ENCODE results near the gene IPPK. TPM values are rescaled to one million over a fixed set of nuclear protein-coding genes. Genes with fewer than 3 reads are reported as not detected.
A peak's percentile ranks its signal among the peaks of the same experiment; 100 is the strongest.

Gene IPPK
- total RNA-seq, 4 donors from 2014 or later, result 49.2 to 71.5 (median 54.4) TPM

- H3K4me3 ChIP-seq (ENCODE audit: low read depth, poor library complexity, severe bottlenecking), result no peak overlapping the region
- 50 to 56% methylated on average over 4 to 6 of the region's 7 CpGs for WGBS, 2 donors
- intact Hi-C loops (cut with DNase I; ENCODE audit: low total_unique reads), result no loop called here
- no peak for TF ChIP-seq POLR2A (IDR thresholded peaks at IDR 0.05)
- TF ChIP-seq, protein P1, sequence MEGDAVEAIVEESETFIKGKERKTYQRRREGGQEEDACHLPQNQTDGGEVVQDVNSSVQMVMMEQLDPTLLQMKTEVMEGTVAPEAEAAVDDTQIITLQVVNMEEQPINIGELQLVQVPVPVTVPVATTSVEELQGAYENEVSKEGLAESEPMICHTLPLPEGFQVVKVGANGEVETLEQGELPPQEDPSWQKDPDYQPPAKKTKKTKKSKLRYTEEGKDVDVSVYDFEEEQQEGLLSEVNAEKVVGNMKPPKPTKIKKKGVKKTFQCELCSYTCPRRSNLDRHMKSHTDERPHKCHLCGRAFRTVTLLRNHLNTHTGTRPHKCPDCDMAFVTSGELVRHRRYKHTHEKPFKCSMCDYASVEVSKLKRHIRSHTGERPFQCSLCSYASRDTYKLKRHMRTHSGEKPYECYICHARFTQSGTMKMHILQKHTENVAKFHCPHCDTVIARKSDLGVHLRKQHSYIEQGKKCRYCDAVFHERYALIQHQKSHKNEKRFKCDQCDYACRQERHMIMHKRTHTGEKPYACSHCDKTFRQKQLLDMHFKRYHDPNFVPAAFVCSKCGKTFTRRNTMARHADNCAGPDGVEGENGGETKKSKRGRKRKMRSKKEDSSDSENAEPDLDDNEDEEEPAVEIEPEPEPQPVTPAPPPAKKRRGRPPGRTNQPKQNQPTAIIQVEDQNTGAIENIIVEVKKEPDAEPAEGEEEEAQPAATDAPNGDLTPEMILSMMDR (IDR thresholded peaks at IDR 0.05), result no peak
- no peak for DNase-seq (ENCODE audit: low spot score in 2 of 2)
Measured at GRCh38 chr9:92655366-92655765, 14.6 kb downstream of the IPPK start.

DNA sequence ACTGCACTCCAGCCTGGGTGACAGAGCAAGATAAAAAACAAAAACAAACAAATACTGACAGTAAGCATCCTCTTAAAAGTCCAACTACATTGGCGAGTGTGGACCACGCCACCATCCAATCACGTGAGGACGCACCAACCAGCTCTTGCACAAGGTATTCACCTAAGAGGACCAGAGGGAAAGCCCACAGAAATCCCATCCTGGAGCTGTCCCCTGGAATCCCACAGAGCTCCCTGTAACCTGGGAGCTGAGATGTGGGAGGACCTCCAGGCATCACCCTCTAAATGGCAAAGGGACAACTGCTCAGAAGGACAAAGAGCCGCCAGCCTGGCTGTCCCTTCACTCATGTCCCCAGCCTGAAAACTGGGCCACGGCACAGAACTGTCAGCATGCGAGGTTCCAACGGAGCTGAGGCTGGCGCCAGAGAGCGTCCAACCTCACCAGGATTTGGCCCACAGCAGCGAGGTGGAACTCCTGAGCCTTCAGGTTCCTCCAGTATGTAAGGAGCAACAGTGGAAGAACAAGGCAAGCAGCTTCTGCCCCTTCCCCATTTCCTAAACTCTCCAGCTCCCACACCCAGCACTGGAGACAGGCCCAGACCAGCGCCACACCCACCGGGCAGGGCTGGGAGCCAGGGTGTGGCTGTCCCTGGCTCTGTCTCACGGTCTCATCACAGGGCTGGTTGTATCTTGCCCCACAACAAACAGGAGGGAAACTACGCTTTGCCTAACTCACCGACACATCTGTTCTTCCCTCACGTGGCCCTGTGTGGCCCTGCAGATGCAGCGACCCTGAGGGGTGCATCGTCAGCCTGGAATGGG is 15.2 kb downstream of the IPPK start:
- 41 to 49% methylated on average over 18 of the region's 19 CpGs for WGBS, 2 donors
- peak; percentile 88 to 95 for DNase-seq (ENCODE audit: low spot score in 2 of 2)
- no peak for TF ChIP-seq POLR2A (IDR thresholded peaks at IDR 0.05)
- TF ChIP-seq, protein P1 (IDR thresholded peaks at IDR 0.05), result no peak
- H3K4me3 ChIP-seq (ENCODE audit: low read depth, poor library complexity, severe bottlenecking), result no peak overlapping the region
- intact Hi-C loops (cut with DNase I; ENCODE audit: low total_unique reads), result no loop called here

- 56 to 58% methylated on average over 1 of the region's 1 CpG for WGBS, 2 donors
- TF ChIP-seq, protein P1 (IDR thresholded peaks at IDR 0.05), result no peak
- no peak for TF ChIP-seq POLR2A (IDR thresholded peaks at IDR 0.05)
- no peak for DNase-seq (ENCODE audit: low spot score in 2 of 2)
Measured at GRCh38 chr9:92652461-92652860, 17.5 kb downstream of the IPPK start.

GRCh38 chr9:92650839-92651621 is 18.9 kb downstream of the IPPK start:
- DNase-seq (ENCODE audit: low spot score in 2 of 2), result peak; percentile 68 to 90
- 28 to 31% methylated on average over 9 to 10 of the region's 10 CpGs for WGBS, 2 donors
- TF ChIP-seq, protein P1 (IDR thresholded peaks at IDR 0.05), result no peak
- TF ChIP-seq POLR2A (IDR thresholded peaks at IDR 0.05), result no peak
- no peak overlapping the region for H3K4me3 ChIP-seq (ENCODE audit: low read depth, poor library complexity, severe bottlenecking)
- intact Hi-C loops (cut with DNase I; ENCODE audit: low total_unique reads), result no loop called here

More at GRCh38 chr9:92652461-92652860, 17.5 kb downstream of the IPPK start:
- H3K4me3 ChIP-seq (ENCODE audit: low read depth, poor library complexity, severe bottlenecking), result no peak overlapping the region
- intact Hi-C loops (cut with DNase I; ENCODE audit: low total_unique reads), result no loop called here

DNA sequence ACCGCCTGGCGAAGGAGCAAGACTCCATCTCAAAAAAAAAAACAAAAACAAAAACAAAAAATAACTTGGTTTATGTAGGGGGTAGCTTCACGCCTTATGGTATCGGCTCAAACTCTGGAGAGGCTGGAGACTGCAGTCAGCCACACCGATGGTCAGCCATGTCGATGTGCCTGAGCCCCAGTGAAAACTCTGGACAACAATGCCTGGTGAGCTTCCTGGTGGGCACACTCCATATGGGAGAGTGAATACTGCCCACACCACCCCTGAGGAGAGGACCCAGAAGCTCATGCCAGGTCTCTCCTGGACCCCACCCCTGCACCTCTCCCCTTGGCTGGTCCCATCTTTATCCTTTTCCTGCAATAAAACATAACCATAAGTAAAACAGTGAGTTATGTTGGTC is 19.6 kb downstream of the IPPK start:
- peak in 1 of 2 donors; percentile 69 for DNase-seq (ENCODE audit: low spot score in 2 of 2)
- H3K4me3 ChIP-seq (ENCODE audit: low read depth, poor library complexity, severe bottlenecking), result no peak overlapping the region
- TF ChIP-seq POLR2A (IDR thresholded peaks at IDR 0.05), result no peak
- TF ChIP-seq, protein P1 (IDR thresholded peaks at IDR 0.05), result no peak
- 94 to 98% methylated on average over 6 of the region's 6 CpGs for WGBS, 2 donors
- intact Hi-C loops (cut with DNase I; ENCODE audit: low total_unique reads), result no loop called here

All from lower leg skin (tissue), 4 donors.